Measurements from ENCODE around the gene RNPS1.
A peak's percentile ranks its signal among the peaks of the same experiment; 100 is the strongest.

Gene RNPS1

DNA sequence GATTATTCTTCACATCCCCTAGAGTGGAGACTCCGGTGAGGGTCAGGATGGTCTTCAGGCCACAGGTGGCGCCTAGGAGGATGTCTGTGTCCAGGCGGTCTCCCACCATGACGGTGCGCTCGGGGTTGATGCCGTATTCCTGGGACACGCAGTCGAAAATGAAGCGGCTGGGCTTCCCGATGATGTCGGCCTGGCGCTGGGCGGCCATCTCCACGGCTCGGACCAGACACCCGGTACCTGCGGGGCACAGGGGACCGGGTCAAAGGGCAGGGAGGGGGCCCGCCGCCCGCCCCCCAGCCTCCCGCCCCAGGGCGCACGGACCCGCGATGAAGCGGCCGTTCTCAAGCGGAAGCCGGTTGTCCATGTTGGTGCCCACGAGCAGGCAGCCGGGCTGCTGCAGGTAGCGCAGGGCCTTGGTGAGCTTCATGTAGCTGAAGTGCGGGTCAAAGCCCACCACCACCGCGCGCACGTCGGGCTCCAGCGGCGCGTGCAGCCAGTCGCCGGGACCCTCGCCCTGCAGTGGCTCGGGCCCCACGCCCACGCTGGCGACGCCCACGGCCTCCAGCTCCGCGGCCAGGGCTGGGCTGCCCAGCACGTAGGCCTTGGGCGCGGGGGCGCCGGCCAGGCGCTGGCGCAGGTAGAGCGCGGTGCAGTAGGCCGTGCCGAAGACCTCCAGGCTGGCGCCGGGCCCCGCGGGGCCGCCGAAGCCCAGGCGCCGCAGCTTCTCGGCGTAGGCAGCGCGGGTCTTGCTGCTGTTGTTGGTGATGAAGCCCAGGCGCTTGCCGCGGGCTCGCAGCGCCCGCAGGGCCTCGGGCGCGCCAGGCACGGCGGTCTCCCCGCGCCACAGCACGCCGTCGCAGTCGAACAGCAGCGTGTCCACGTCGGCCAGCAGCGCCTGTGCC is 53.9 kb downstream of the RNPS1 start:
- no peak for DNase-seq (ENCODE audit: low read depth in 2 of 2)

DNA sequence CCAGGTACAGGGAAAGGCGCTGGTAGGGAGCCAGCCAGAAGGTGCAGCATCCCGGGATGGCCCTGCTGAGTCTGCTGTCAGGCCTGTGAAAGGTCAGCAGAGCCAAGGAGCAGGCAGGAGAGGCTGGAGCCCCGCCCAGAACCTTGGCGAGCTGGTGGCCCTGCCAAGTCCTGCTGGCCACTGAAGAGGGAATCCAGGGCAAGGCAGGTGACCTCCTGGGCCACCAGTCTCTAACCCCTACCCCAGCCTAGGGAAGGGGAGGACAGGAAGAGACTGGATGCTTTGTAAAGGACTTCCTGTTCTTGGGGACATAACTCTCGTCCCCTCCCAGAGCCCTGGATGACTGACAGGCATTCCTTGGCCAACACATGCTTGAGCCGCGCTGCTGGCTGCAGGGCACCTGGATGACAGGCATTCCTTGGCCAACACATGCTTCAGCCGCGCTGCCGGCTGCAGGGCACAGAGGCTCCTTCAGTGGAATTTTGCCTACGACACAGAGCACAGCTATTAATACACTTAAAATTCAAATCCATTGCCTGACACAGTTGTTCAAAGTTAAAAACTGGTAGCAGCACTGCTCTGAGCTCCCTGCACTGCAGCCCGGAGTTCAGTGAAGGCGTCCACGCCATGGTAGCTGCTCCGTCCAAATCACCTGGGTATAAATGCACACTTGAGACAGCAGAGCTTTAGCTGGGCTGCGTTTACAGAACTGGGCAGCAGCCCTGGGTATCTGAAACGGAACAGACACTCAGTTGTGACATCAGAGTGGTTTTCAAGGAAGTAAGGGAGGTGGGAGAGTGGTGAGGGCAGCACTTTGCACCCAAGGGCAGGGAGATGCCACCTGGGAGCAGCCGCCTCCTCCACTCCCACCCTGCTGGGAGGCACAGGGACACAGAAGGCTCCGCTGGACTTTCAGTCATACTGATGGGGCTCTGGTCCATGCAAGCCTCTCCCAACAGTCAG is 55.3 kb downstream of the RNPS1 start:
- DNase-seq (ENCODE audit: low read depth in 2 of 2): no peak

DNA sequence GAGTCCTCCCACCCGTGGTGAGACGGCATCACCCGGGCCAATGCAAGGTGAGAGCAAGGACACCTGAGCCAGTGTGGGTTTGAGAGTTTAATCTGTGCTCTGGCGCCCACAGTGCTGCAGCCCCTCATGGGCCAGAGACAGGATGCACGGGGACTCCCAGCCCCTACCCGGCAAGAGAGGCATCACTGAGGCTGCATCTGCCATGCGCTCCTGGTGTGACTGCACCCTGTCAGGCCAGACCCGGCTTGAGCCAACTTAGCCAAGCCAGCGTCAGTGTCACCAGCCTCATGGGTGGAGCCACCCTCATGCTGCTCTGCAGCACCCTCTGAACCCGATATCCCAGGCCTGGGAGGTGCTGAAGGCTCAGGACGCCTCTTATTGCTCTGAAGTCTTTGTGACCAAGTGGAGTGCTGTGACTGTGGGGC is 56.0 kb downstream of the RNPS1 start:
- no peak for DNase-seq (ENCODE audit: low read depth in 2 of 2)

- DNase-seq (ENCODE audit: low read depth in 2 of 2): no peak
These were observed 57.2 kb downstream of the RNPS1 start, which contains the start of gene BRICD5 for GRCh38 chr16:2210386-2211365. TSS of gene BRICD5 (minus strand) at chr16:2210863. CDS start at chr16:2210833, 30 bp downstream.

DNA sequence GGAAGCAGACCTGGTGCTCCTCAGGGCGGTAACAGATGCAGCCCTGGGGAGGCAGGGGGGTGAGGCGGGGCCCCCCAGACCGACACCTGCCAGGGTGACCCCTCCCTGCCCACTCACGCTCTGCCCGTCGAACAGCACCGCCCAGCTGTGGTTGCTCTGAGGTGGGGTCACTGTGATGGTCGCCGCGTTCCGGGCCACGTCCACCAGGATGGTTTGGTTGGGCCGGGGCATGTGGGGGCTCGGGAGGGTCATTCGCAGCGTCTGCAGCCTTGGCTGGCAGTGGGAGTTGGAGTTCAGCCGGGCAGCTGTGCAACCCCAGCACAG is 58.0 kb downstream of the RNPS1 start:
- DNase-seq (ENCODE audit: low read depth in 2 of 2): no peak

DNA sequence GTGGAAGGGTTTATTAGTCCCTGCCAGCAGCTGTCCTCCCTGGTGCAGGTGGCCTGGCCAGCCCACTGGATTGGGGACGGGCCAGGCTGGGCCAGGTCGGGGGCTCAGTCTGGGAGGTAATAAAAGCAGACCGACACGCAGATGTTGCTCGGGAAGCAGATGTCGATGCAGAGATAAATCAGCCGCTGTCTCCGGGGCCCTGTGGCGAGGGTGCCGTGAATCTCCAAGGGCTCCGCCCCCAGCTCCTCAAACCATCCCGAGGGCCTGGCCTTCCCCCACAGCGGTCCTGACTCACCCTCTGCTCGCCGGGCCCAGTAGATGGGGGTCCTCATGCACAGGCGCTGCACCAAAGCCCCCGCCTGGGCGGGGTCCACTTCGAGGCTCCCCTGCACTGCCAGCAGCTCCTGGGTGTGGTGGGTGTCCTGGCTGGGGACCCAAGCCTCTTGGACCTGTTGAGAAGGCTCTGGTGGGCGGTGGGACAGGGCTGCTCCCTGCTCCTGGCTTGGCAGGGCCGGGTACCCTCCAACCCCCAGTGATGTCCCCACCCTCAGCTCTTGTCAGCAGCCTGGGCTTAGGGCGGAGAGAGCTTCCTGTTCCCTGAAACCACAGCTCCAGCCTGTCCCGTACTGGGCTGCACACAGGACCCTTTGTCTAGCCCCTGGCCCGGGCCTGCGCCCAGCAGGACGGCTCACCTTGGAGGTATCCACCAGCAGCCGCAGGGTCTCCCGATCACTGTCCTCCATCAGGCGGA is 58.5 kb downstream of the RNPS1 start:
- DNase-seq (ENCODE audit: low read depth in 2 of 2): no peak

DNA sequence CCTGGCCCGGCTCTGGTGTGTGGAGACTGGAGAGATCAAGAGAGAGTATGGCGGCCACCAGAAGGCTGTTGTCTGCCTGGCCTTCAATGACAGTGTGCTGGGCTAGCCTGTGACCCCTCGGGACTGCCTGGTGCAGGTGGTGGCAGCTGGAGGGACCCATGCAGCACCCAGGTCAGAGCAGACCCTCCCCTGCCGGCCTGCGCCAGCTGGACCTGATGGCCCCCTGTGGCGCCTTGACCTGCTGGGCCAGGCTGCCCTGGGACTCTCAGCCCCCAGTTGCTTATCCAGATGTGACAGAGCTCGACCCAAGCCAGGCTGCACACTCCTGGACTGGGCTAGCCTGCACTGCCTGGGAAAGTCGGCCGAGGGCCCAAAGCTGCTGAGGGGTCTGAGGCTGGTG is 59.2 kb downstream of the RNPS1 start:
- DNase-seq (ENCODE audit: low read depth in 2 of 2): no peak

DNA sequence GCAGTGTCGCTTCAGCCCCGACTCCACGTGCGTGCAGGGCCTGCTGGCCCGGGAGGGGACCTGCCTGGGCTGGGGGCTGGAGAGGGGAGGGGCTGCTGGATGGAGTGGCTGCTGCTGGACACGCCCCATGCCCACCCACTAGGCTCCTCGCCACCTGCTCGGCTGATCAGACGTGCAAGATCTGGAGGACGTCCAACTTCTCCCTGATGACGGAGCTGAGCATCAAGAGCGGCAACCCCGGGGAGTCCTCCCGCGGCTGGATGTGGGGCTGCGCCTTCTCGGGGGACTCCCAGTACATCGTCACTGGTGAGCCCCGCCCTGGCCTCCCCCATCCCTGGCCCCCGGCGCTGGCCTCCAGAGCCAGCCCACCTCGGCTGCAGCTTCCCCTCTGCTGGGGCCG is 59.6 kb downstream of the RNPS1 start:
- no peak for DNase-seq (ENCODE audit: low read depth in 2 of 2)

GRCh38 chr16:2207872-2208271 is 60.1 kb downstream of the RNPS1 start:
- DNase-seq (ENCODE audit: low read depth in 2 of 2): no peak

GRCh38 chr16:2206780-2207433 is 61.0 kb downstream of the RNPS1 start:
- DNase-seq (ENCODE audit: low read depth in 2 of 2): no peak

GRCh38 chr16:2206420-2206779 is 61.5 kb downstream of the RNPS1 start:
- DNase-seq (ENCODE audit: low read depth in 2 of 2): no peak

GRCh38 chr16:2205967-2206313 is 62.0 kb downstream of the RNPS1 start:
- no peak for DNase-seq (ENCODE audit: low read depth in 2 of 2)

GRCh38 chr16:2205104-2205966 is 62.6 kb downstream of the RNPS1 start, which contains the start of gene MLST8:
TSS of gene MLST8 (plus strand) at chr16:2205454. CDS start at chr16:2206086, 632 bp downstream.
- peak; percentile 79 to 82 for DNase-seq (ENCODE audit: low read depth in 2 of 2)

DNA sequence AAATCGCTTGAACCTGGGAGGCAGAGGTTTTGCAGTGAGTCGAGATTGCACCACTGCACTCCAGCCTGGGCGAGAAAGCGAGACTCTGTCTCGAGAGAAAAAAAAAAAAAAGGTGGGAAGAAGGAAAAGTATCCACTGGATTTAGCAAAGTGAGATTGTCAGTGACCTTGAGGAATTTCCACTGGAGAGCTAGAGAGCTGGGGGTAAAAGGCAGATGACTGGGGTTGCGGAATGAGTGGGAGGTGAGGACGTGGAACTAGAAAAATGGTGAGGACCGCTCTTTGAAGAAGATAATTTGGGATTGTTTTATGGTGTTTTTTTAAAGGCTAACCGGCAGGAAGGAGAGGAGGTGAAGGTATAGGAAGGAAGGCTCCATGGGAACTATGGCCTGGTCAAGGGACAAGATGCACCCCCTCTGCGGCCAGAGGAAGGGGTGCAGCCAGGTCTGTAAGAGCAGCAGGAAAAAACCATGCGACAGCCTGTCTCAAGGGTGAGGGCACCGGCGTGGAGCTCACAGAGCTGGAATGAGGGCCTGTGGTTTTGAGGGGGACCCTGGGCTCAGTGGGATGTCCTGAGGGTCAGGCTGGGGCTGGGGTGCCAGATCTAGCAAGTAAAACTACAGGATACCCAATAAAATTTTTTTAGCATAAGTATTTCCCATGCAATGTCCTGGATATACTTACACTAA is 63.4 kb downstream of the RNPS1 start:
- no peak for DNase-seq (ENCODE audit: low read depth in 2 of 2)
